ENCODE results near the gene PRAC1. TPM values are rescaled to one million over a fixed set of nuclear protein-coding genes. Genes with fewer than 3 reads are reported as not detected.

PRAC1 gene
- total RNA-seq, 1 experiment from 2014 or later, result not detected

GRCh38 chr17:48752399-48753288 lies 30.3 kb upstream of the PRAC1 start:
- CTCF ChIA-PET, result no interaction called here
- DNase-seq (ENCODE audit: low read depth, low spot score) (no peak), ATAC-seq (no peak)
- BruUV-seq (replicated peaks), result no TSS peak
- RAD21 ChIA-PET (ENCODE audit: low non-redundant PET in 1 of 2, low total read pairs in 2 of 2, uncharacterized antibody in 2 of 2, unreplicated experiment in 2 of 2), result no interaction called here
- H3K9me3 ChIP-seq (ENCODE audit: control insufficient read depth in 1 of 2, insufficient read depth in 1 of 2, low read depth in 1 of 2, low read length in 2 of 2), result no peaks in the 10 kb centered on the region
- no peak overlapping the region for H3K4me2 ChIP-seq (ENCODE audit: low read length)
- no peak overlapping the region for H2AFZ ChIP-seq (ENCODE audit: low read depth, low read length, poor library complexity, severe bottlenecking)
- no peaks in the 10 kb centered on the region for H3K9me2 ChIP-seq (ENCODE audit: insufficient read depth)
- no peaks in the 10 kb centered on the region for H3K79me2 ChIP-seq (ENCODE audit: insufficient read depth, low read length)
- H3K36me3 ChIP-seq (ENCODE audit: control insufficient read depth in 1 of 2, insufficient read depth in 2 of 2, low read length in 2 of 2), result no peaks in the 10 kb centered on the region
- POLR2A ChIA-PET, result no interaction called here
- no peak overlapping the region for H3K4me3 ChIP-seq (replicated peaks in 1 of 2; ENCODE audit: low read depth in 1 of 2, low read length in 2 of 2)
- no peak overlapping the region for H3K9ac ChIP-seq (ENCODE audit: low read length)
- peaks cover 0 to 7% of the 10 kb centered on the region in 2 experiments; a peak in 1 of 4 replicates for H3K4me1 ChIP-seq (ENCODE audit: control insufficient read depth in 1 of 2, insufficient read depth in 2 of 2, low read length in 2 of 2)
- TF ChIP-seq TCF7L2 (IDR thresholded peaks at IDR 0.05; ENCODE audit: borderline replicate concordance, extremely low read depth, insufficient read depth, insufficient read length) (no peak), ZFX (IDR thresholded peaks at IDR 0.05) (no peak), SIN3A (IDR thresholded peaks at IDR 0.05; ENCODE audit: low read depth) (no peak), FOSL1 (IDR thresholded peaks at IDR 0.05; ENCODE audit: low read depth) (no peak), POLR2AphosphoS5 (IDR thresholded peaks at IDR 0.05; ENCODE audit: low read depth, low read length) (no peak), JUND (IDR thresholded peaks at IDR 0.05) (no peak), EGR1 (IDR thresholded peaks at IDR 0.05; ENCODE audit: low read depth) (no peak), CEBPB (IDR thresholded peaks at IDR 0.05; ENCODE audit: low read depth) (no peak), POLR2A (IDR thresholded peaks at IDR 0.05; ENCODE audit: borderline replicate concordance, extremely low read depth, insufficient read depth, insufficient read length) (no peak)
- TF ChIP-seq, protein P1, sequence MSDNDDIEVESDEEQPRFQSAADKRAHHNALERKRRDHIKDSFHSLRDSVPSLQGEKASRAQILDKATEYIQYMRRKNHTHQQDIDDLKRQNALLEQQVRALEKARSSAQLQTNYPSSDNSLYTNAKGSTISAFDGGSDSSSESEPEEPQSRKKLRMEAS (IDR thresholded peaks at IDR 0.05), result no peak
- H4K20me1 ChIP-seq (ENCODE audit: insufficient read depth), result no peaks in the 10 kb centered on the region
- intact Hi-C loops (cut with micrococcal nuclease), result no loop called here
- 0 out of 2 replicates have a peak, but pooled peaks cover 11% of the 10 kb centered on the region for H3K27me3 ChIP-seq (ENCODE audit: insufficient read depth, low read length)
- H3K27ac ChIP-seq (ENCODE audit: low read depth, low read length), result no peak overlapping the region
